HepG2 (cell line): ENCODE data around the gene PTPN20. TPM values are rescaled to one million over a fixed set of nuclear protein-coding genes. Genes with fewer than 3 reads are reported as not detected.

Experiments used
- ATAC-seq: fragments of 200-7000 bp; cut with Tn5 transposase; 3 replicates; pipeline ENCODE4 v1.9.1; 2020; ENCODE audit warnings: mild to moderate bottlenecking, moderate library complexity
- BruUV-seq: library from RNA; stranded (reverse); fragments of 400-500 nt; replicated peaks from 2 replicates; lab custom pipeline; 2021; lab: Mats Ljungman, UMichigan
- CTCF ChIA-PET: fragments of 300-600 bp; formaldehyde crosslinking; extraction: SDS; loops from one replicate; lab custom pipeline; 2021; ENCODE audit warnings: low total read pairs, inconsistent platforms, low intra/inter-chr PET ratio; lab: Yijun Ruan, JAX
- POLR2A ChIA-PET: fragments of 350-600 bp; sonication (Branson Sonifier 250); formaldehyde crosslinking; loops from one replicate; lab custom pipeline; 2020; ENCODE audit warnings: antibody characterized with exemption, inconsistent platforms; lab: Yijun Ruan, JAX
- DNase-seq: peaks from one replicate; pipeline ENCODE4 v3.0.0-alpha.2; 2015; ENCODE audit warnings: low spot score
- FAIRE-seq: peaks from 3 replicates; lab custom pipeline; 2011; peaks lifted over from hg19 to GRCh38; lab: Jason Lieb, UNC
- H2AFZ ChIP-seq: one replicate; pipeline ENCODE4 v1.6.1; 2011; ENCODE audit warnings: low read length, inconsistent platforms
- H3K27ac ChIP-seq: fragments of 300-600 bp; 3 replicates; pipeline ENCODE4 v1.8.0; 2011; ENCODE audit warnings: mixed run types, mild to moderate bottlenecking, mixed read lengths, low read length, inconsistent platforms; ENCODE audit not compliant: insufficient read depth; ENCODE audit errors: extremely low read length
- H3K27me3 ChIP-seq, 2 experiments: fragments of 200-600 bp in 1 of 2; 2 replicates in 1 of 2; 3 replicates in 1 of 2; pipeline versions ENCODE4 v1.6.0 to v1.8.0; 2011; ENCODE audit warnings: low read length in 2 of 2, mild to moderate bottlenecking in 2 of 2, moderate library complexity in 2 of 2, inconsistent platforms in 1 of 2; ENCODE audit not compliant: insufficient read depth in 2 of 2, control insufficient read depth in 1 of 2
- H3K36me3 ChIP-seq, 2 experiments: fragments of 200-600 bp in 1 of 2; replicated peaks in 1 of 2; 2 replicates in 1 of 2; 3 replicates in 1 of 2; pipeline versions ENCODE4 v1.5.1 to v1.8.0; 2011; ENCODE audit warnings: low read length in 2 of 2, inconsistent platforms in 1 of 2; ENCODE audit not compliant: insufficient read depth in 2 of 2, control insufficient read depth in 1 of 2
- H3K4me1 ChIP-seq: 2 replicates; pipeline ENCODE4 v1.5.1; 2012; ENCODE audit warnings: low read length, inconsistent platforms; ENCODE audit not compliant: insufficient read depth
- H3K4me2 ChIP-seq: 2 replicates; pipeline ENCODE4 v1.6.0; 2011; ENCODE audit warnings: low read depth, low read length, inconsistent platforms
- H3K4me3 ChIP-seq, 3 experiments: fragments of 200-600 bp in 1 of 3; sonication (generic), shearing (Covaris generic) in 1 of 3; replicated peaks in 1 of 3; 2 replicates each; pipeline ENCODE4 v1.5.1; 2011 to 2016; ENCODE audit warnings: low read length in 3 of 3, inconsistent platforms in 2 of 3, low read depth in 2 of 3, mild to moderate bottlenecking in 2 of 3, control low read depth in 1 of 3, mixed read lengths in 1 of 3; ENCODE audit not compliant: insufficient read depth in 1 of 3
- H3K79me2 ChIP-seq: one replicate; pipeline ENCODE4 v1.6.1; 2011; ENCODE audit warnings: low read length, inconsistent platforms; ENCODE audit not compliant: insufficient read depth
- H3K9ac ChIP-seq: 2 replicates; pipeline ENCODE4 v1.6.0; 2011; ENCODE audit warnings: mild to moderate bottlenecking, low read depth, low read length, inconsistent platforms; ENCODE audit not compliant: insufficient read depth
- H3K9me3 ChIP-seq: 2 replicates; pipeline ENCODE4 v1.5.1; 2012; ENCODE audit warnings: mild to moderate bottlenecking, low read length
- H4K20me1 ChIP-seq: 2 replicates; pipeline ENCODE4 v1.6.0; 2011; ENCODE audit warnings: inconsistent platforms, mild to moderate bottlenecking, low read length, moderate library complexity; ENCODE audit not compliant: insufficient read depth
- ATF1 ChIP-seq: IDR thresholded peaks from 2 replicates; pipeline ENCODE4 v1.6.1; 2016; ENCODE audit warnings: mild to moderate bottlenecking, control low read depth
- RARA ChIP-seq: IDR thresholded peaks from 2 replicates; pipeline ENCODE4 v1.6.1; 2016; ENCODE audit warnings: missing genetic modification reagents, missing compliant biosample characterization
- ZNF670 ChIP-seq: sonication (generic); formaldehyde crosslinking; IDR thresholded peaks from 2 replicates; pipeline ENCODE4 v1.8.0; 2022; ENCODE audit warnings: mild to moderate bottlenecking, missing genetic modification reagents, borderline replicate concordance
- ZNF792 ChIP-seq: IDR thresholded peaks from 2 replicates; pipeline ENCODE4 v1.6.1; 2016
- WGBS: methylation state at CpG from one replicate; pipeline ENCODE4 v1.1.6; 2017; ENCODE audit warnings: low lambda C conversion rate; 5-methylcytosine and 5-hydroxymethylcytosine counted together
- in situ Hi-C: cut with HindIII; loops from 2 replicates; pipeline ENCODE4 v1.10.0; 2017; ENCODE audit warnings: low pct_unique_long_range_greater_than_20kb; ENCODE audit not compliant: extremely low pct_ligation_motif_present
- intact Hi-C: fragments of 100-400 bp; cut with micrococcal nuclease; formaldehyde crosslinking; loops from one replicate; pipeline ENCODE4 v1.10.0; 2022; ENCODE audit not compliant: unreplicated experiment
- polyA plus RNA-seq, 8 experiments: library from polyadenylated mRNA; depleted of rRNA in 3 of 8; stranded (reverse) in 7 of 8; unstranded in 1 of 8; fragments of >200 nt; fragmentation: Illumina TruSeq in 4 of 8; extraction: Trizol in 4 of 8; gene quantifications; 2 replicates each; pipeline versions ENCODE4 v1.2.1 to v1.2.3, GENCODE V29; 2011 to 2016; ENCODE audit warnings: low read depth in 4 of 8, missing spikeins in 1 of 8, mixed read lengths in 1 of 8; ENCODE audit not compliant: insufficient read depth in 1 of 8
- total RNA-seq, 5 experiments: library from RNA; depleted of rRNA; stranded (reverse); fragments of >200 nt; fragmentation: Illumina TruSeq; extraction: Trizol; gene quantifications; 2 replicates each; pipeline ENCODE4 v1.2.3, GENCODE V29; 2016; ENCODE audit warnings: low read depth in 1 of 5
- TF ChIP-seq, protein P1 (sequence below): sonication (generic); formaldehyde crosslinking; IDR thresholded peaks from 2 replicates; pipeline ENCODE4 v1.9.0; 2021; ENCODE audit warnings: missing genetic modification reagents, mild to moderate bottlenecking, borderline replicate concordance
- TF ChIP-seq, protein P2 (sequence below): sonication (generic); formaldehyde crosslinking; IDR thresholded peaks from 2 replicates; pipeline ENCODE4 v1.4.0; 2020; ENCODE audit warnings: low read depth, mild to moderate bottlenecking, missing genetic modification reagents
- TF ChIP-seq, protein P3 (sequence below): sonication (generic); formaldehyde crosslinking; IDR thresholded peaks from 2 replicates; pipeline ENCODE4 v1.4.0; 2020; ENCODE audit warnings: missing genetic modification reagents
- TF ChIP-seq, protein P4 (sequence below): sonication (generic); formaldehyde crosslinking; IDR thresholded peaks from 2 replicates; pipeline ENCODE4 v1.8.1; 2023; ENCODE audit warnings: mild to moderate bottlenecking, missing genetic modification reagents
- TF ChIP-seq, protein P5 (sequence below): sonication (generic); formaldehyde crosslinking; IDR thresholded peaks from 2 replicates; pipeline ENCODE4 v1.4.0; 2020; ENCODE audit warnings: mild to moderate bottlenecking, missing genetic modification reagents

Gene PTPN20
- total and polyA plus RNA-seq, 2 of the 13 experiments (the other 11 are each of a cell fraction or from before 2014, with no cell fraction given): not detected

DNA sequence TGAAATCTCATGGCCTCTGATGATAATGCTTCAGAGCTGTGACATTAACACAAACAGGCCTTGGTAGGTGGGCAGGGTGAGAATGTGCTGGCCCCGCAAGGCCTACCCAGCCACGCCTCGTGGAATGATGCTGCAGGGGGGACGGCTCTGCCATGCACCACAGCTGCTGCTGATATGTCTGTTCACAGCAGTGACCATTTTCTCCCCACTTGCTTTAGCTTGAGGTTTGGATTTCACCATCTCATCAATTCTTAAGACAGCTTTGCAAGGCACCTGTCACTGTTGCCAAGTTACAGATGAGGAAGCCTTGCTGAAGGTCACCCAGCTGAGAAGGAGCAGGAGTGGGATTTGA is 128.3 kb downstream of the PTPN20 start:
- in situ Hi-C loops: no loop called here
- Histone ChIP-seq H4K20me1 (no peaks in the 10 kb centered on the region), H3K9ac (no peak overlapping the region), H3K27me3 (peaks cover 7 to 17% of the 10 kb centered on the region in 2 experiments; a peak in 3 of 5 replicates), H3K27ac (no peak overlapping the region), H3K36me3 (no peaks in the 10 kb centered on the region), H2AFZ (no peak overlapping the region), H3K4me2 (no peak overlapping the region), H3K4me3 (no peak overlapping the region), H3K79me2 (no peaks in the 10 kb centered on the region), H3K4me1 (no peaks in the 10 kb centered on the region), H3K9me3 (no peaks in the 10 kb centered on the region)
- intact Hi-C loops: no loop called here
- 0% methylated on average over 1 of the region's 4 CpGs for WGBS
- no peak for FAIRE-seq
- no TSS peak for BruUV-seq
- DNase-seq: no peak
- CTCF ChIA-PET: no interaction called here
- POLR2A ChIA-PET: no interaction called here
- no peak for ATAC-seq
- TF ChIP-seq, protein P1, sequence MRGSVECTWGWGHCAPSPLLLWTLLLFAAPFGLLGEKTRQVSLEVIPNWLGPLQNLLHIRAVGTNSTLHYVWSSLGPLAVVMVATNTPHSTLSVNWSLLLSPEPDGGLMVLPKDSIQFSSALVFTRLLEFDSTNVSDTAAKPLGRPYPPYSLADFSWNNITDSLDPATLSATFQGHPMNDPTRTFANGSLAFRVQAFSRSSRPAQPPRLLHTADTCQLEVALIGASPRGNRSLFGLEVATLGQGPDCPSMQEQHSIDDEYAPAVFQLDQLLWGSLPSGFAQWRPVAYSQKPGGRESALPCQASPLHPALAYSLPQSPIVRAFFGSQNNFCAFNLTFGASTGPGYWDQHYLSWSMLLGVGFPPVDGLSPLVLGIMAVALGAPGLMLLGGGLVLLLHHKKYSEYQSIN (CRISPR knock-in tag): no peak
- TF ChIP-seq, protein P2, sequence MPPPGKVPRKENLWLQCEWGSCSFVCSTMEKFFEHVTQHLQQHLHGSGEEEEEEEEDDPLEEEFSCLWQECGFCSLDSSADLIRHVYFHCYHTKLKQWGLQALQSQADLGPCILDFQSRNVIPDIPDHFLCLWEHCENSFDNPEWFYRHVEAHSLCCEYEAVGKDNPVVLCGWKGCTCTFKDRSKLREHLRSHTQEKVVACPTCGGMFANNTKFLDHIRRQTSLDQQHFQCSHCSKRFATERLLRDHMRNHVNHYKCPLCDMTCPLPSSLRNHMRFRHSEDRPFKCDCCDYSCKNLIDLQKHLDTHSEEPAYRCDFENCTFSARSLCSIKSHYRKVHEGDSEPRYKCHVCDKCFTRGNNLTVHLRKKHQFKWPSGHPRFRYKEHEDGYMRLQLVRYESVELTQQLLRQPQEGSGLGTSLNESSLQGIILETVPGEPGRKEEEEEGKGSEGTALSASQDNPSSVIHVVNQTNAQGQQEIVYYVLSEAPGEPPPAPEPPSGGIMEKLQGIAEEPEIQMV (CRISPR knock-in tag): no peak
- TF ChIP-seq, protein P3, sequence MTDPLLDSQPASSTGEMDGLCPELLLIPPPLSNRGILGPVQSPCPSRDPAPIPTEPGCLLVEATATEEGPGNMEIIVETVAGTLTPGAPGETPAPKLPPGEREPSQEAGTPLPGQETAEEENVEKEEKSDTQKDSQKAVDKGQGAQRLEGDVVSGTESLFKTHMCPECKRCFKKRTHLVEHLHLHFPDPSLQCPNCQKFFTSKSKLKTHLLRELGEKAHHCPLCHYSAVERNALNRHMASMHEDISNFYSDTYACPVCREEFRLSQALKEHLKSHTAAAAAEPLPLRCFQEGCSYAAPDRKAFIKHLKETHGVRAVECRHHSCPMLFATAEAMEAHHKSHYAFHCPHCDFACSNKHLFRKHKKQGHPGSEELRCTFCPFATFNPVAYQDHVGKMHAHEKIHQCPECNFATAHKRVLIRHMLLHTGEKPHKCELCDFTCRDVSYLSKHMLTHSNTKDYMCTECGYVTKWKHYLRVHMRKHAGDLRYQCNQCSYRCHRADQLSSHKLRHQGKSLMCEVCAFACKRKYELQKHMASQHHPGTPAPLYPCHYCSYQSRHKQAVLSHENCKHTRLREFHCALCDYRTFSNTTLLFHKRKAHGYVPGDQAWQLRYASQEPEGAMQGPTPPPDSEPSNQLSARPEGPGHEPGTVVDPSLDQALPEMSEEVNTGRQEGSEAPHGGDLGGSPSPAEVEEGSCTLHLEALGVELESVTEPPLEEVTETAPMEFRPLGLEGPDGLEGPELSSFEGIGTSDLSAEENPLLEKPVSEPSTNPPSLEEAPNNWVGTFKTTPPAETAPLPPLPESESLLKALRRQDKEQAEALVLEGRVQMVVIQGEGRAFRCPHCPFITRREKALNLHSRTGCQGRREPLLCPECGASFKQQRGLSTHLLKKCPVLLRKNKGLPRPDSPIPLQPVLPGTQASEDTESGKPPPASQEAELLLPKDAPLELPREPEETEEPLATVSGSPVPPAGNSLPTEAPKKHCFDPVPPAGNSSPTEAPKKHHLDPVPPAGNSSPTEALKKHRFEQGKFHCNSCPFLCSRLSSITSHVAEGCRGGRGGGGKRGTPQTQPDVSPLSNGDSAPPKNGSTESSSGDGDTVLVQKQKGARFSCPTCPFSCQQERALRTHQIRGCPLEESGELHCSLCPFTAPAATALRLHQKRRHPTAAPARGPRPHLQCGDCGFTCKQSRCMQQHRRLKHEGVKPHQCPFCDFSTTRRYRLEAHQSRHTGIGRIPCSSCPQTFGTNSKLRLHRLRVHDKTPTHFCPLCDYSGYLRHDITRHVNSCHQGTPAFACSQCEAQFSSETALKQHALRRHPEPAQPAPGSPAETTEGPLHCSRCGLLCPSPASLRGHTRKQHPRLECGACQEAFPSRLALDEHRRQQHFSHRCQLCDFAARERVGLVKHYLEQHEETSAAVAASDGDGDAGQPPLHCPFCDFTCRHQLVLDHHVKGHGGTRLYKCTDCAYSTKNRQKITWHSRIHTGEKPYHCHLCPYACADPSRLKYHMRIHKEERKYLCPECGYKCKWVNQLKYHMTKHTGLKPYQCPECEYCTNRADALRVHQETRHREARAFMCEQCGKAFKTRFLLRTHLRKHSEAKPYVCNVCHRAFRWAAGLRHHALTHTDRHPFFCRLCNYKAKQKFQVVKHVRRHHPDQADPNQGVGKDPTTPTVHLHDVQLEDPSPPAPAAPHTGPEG (CRISPR knock-in tag): no peak
- TF ChIP-seq RARA: no peak
- TF ChIP-seq, protein P4, sequence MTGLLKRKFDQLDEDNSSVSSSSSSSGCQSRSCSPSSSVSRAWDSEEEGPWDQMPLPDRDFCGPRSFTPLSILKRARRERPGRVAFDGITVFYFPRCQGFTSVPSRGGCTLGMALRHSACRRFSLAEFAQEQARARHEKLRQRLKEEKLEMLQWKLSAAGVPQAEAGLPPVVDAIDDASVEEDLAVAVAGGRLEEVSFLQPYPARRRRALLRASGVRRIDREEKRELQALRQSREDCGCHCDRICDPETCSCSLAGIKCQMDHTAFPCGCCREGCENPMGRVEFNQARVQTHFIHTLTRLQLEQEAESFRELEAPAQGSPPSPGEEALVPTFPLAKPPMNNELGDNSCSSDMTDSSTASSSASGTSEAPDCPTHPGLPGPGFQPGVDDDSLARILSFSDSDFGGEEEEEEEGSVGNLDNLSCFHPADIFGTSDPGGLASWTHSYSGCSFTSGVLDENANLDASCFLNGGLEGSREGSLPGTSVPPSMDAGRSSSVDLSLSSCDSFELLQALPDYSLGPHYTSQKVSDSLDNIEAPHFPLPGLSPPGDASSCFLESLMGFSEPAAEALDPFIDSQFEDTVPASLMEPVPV (CRISPR knock-in tag): no peak
- no peak for TF ChIP-seq ZNF792 (CRISPR knock-in tag)
- no peak for TF ChIP-seq ZNF670 (CRISPR knock-in tag)
- no peak for TF ChIP-seq ATF1 (CRISPR knock-in tag)
- TF ChIP-seq, protein P5, sequence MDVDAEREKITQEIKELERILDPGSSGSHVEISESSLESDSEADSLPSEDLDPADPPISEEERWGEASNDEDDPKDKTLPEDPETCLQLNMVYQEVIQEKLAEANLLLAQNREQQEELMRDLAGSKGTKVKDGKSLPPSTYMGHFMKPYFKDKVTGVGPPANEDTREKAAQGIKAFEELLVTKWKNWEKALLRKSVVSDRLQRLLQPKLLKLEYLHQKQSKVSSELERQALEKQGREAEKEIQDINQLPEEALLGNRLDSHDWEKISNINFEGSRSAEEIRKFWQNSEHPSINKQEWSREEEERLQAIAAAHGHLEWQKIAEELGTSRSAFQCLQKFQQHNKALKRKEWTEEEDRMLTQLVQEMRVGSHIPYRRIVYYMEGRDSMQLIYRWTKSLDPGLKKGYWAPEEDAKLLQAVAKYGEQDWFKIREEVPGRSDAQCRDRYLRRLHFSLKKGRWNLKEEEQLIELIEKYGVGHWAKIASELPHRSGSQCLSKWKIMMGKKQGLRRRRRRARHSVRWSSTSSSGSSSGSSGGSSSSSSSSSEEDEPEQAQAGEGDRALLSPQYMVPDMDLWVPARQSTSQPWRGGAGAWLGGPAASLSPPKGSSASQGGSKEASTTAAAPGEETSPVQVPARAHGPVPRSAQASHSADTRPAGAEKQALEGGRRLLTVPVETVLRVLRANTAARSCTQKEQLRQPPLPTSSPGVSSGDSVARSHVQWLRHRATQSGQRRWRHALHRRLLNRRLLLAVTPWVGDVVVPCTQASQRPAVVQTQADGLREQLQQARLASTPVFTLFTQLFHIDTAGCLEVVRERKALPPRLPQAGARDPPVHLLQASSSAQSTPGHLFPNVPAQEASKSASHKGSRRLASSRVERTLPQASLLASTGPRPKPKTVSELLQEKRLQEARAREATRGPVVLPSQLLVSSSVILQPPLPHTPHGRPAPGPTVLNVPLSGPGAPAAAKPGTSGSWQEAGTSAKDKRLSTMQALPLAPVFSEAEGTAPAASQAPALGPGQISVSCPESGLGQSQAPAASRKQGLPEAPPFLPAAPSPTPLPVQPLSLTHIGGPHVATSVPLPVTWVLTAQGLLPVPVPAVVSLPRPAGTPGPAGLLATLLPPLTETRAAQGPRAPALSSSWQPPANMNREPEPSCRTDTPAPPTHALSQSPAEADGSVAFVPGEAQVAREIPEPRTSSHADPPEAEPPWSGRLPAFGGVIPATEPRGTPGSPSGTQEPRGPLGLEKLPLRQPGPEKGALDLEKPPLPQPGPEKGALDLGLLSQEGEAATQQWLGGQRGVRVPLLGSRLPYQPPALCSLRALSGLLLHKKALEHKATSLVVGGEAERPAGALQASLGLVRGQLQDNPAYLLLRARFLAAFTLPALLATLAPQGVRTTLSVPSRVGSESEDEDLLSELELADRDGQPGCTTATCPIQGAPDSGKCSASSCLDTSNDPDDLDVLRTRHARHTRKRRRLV (CRISPR knock-in tag): no peak
